ENCODE measurements around the gene SCRN3. TPM values are rescaled to one million over a fixed set of nuclear protein-coding genes. Genes with fewer than 3 reads are reported as not detected.

The SCRN3 gene
- total RNA-seq, 1 donor from 2014 or later = 31.0 TPM

- Mint-ChIP-seq H3K36me3 (peaks cover 16% of the 10 kb centered on the region), H3K9me3 (peaks cover 6% of the 10 kb centered on the region), H3K4me1 (no peaks in the 10 kb centered on the region), H3K4me3 (no peak overlapping the region), H3K27me3 (ENCODE audit: insufficient read depth, low read depth) (no peaks in the 10 kb centered on the region), H3K27ac (no peak overlapping the region)
- Histone ChIP-seq H3K9me3 (ENCODE audit: low read depth) (no peaks in the 10 kb centered on the region), H3K4me3 (no peak overlapping the region), H3F3A (ENCODE audit: low read depth) (no peaks in the 10 kb centered on the region), H3K4me1 (no peaks in the 10 kb centered on the region), H3K36me3 (peaks cover 11% of the 10 kb centered on the region), H3K27me3 (no peaks in the 10 kb centered on the region), H4K20me1 (ENCODE audit: low read depth) (no peaks in the 10 kb centered on the region), H3K4me2 (no peak overlapping the region), H3K79me2 (ENCODE audit: low read depth) (no peaks in the 10 kb centered on the region), H3K9ac (no peak overlapping the region), H3K27ac (no peak overlapping the region), H2AFZ (replicated peaks) (no peak overlapping the region)
- DNase-seq (ENCODE audit: low spot score) = no peak
- no peak for TF ChIP-seq CTCF (IDR thresholded peaks at IDR 0.05)
Observed at GRCh38 chr2:174431902-174432301, 36.4 kb downstream of the SCRN3 start.

- Mint-ChIP-seq H3K4me3 (no peak overlapping the region), H3K4me1 (no peaks in the 10 kb centered on the region), H3K27me3 (ENCODE audit: insufficient read depth, low read depth) (no peaks in the 10 kb centered on the region), H3K36me3 (no peaks in the 10 kb centered on the region), H3K9me3 (no peaks in the 10 kb centered on the region), H3K27ac (no peak overlapping the region)
- H3K4me2 ChIP-seq = no peak overlapping the region
- H3K27ac ChIP-seq = no peak overlapping the region
- no peaks in the 10 kb centered on the region for H3K79me2 ChIP-seq (ENCODE audit: low read depth)
- no peaks in the 10 kb centered on the region for H3K27me3 ChIP-seq
- H3K9me3 ChIP-seq (ENCODE audit: low read depth) = no peaks in the 10 kb centered on the region
- H3K4me3 ChIP-seq = no peak overlapping the region
- H2AFZ ChIP-seq (replicated peaks) = no peak overlapping the region
- no peaks in the 10 kb centered on the region for H3K36me3 ChIP-seq
- no peak overlapping the region for H3K9ac ChIP-seq
- no peaks in the 10 kb centered on the region for H3K4me1 ChIP-seq
- no peak for DNase-seq (ENCODE audit: low spot score)
- no peaks in the 10 kb centered on the region for H3F3A ChIP-seq (ENCODE audit: low read depth)
- H4K20me1 ChIP-seq (ENCODE audit: low read depth) = no peaks in the 10 kb centered on the region
- TF ChIP-seq CTCF (IDR thresholded peaks at IDR 0.05) = no peak
- TF ChIP-seq EZH2phosphoT487 (IDR thresholded peaks at IDR 0.05) = no peak
- TF ChIP-seq EZH2 (IDR thresholded peaks at IDR 0.05) = no peak
Observed at GRCh38 chr2:174436351-174436750, 40.8 kb downstream of the SCRN3 start.

GRCh38 chr2:174438146-174438886 lies 42.8 kb downstream of the SCRN3 start:
- no peak for DNase-seq (ENCODE audit: low spot score)
- H3K36me3 Mint-ChIP-seq = no peaks in the 10 kb centered on the region
- H3K4me2 ChIP-seq = no peak overlapping the region
- H3K27ac Mint-ChIP-seq = no peak overlapping the region
- no peak overlapping the region for H3K4me3 ChIP-seq
- no peak overlapping the region for H3K9ac ChIP-seq
- no peaks in the 10 kb centered on the region for H3K27me3 ChIP-seq
- H3K4me1 ChIP-seq = no peaks in the 10 kb centered on the region
- no peaks in the 10 kb centered on the region for H3K36me3 ChIP-seq
- H2AFZ ChIP-seq (replicated peaks) = no peak overlapping the region
- H3K27me3 Mint-ChIP-seq (ENCODE audit: insufficient read depth, low read depth) = no peaks in the 10 kb centered on the region
- no peaks in the 10 kb centered on the region for H3K9me3 Mint-ChIP-seq
- no peaks in the 10 kb centered on the region for H3K9me3 ChIP-seq (ENCODE audit: low read depth)
- H3K4me3 Mint-ChIP-seq = no peak overlapping the region
- H3K27ac ChIP-seq = no peak overlapping the region
- no peaks in the 10 kb centered on the region for H4K20me1 ChIP-seq (ENCODE audit: low read depth)
- no peaks in the 10 kb centered on the region for H3K79me2 ChIP-seq (ENCODE audit: low read depth)
- no peaks in the 10 kb centered on the region for H3F3A ChIP-seq (ENCODE audit: low read depth)
- no peak for TF ChIP-seq CTCF (IDR thresholded peaks at IDR 0.05)
- TF ChIP-seq EZH2 (IDR thresholded peaks at IDR 0.05) = no peak
- no peak for TF ChIP-seq EZH2phosphoT487 (IDR thresholded peaks at IDR 0.05)
- H3K4me1 Mint-ChIP-seq = no peaks in the 10 kb centered on the region

Measured in neural progenitor cell (in vitro differentiated cells).